CD14-positive monocyte (primary cell): ENCODE measurements around the gene NATD1. TPM values are rescaled to one million over a fixed set of nuclear protein-coding genes. Genes with fewer than 3 reads are reported as not detected.

Experiments
- DNase-seq, 3 donors: peaks; one replicate each; pipeline ENCODE4 v3.0.0-alpha.2; 2011 to 2022
- H2AFZ ChIP-seq: 2 replicates; pipeline ENCODE4 v1.6.0; 2012; ENCODE audit warnings: mild to moderate bottlenecking, low read depth, low read length, inconsistent platforms; ENCODE audit not compliant: insufficient read depth, poor library complexity, severe bottlenecking
- H3K27ac ChIP-seq, 2 donors: 1 replicate in 1 of 2; 2 replicates in 1 of 2; pipeline ENCODE4 v1.5.1; 2012 to 2013; ENCODE audit warnings: low read length in 2 of 2, control low read depth in 1 of 2, inconsistent platforms in 1 of 2, low read depth in 1 of 2, mild to moderate bottlenecking in 1 of 2
- H3K27me3 ChIP-seq, 2 donors: one replicate each; pipeline versions ENCODE4 v1.6.0 to v1.6.1; 2011 to 2013; ENCODE audit warnings: low read length in 2 of 2; ENCODE audit not compliant: control insufficient read depth in 2 of 2, insufficient read depth in 2 of 2
- H3K36me3 ChIP-seq, 2 donors: replicated peaks in 1 of 2; 1 replicate in 1 of 2; 2 replicates in 1 of 2; pipeline versions ENCODE4 v1.5.1 to v1.6.1; 2012 to 2013; ENCODE audit warnings: low read length in 2 of 2, control low read depth in 1 of 2, inconsistent platforms in 1 of 2, mild to moderate bottlenecking in 1 of 2; ENCODE audit not compliant: insufficient read depth in 2 of 2, control insufficient read depth in 1 of 2
- H3K4me1 ChIP-seq, 2 donors: 1 replicate in 1 of 2; 2 replicates in 1 of 2; pipeline versions ENCODE4 v1.5.1 to v1.6.1; 2012 to 2013; ENCODE audit warnings: low read length in 2 of 2, control low read depth in 1 of 2, inconsistent platforms in 1 of 2, mild to moderate bottlenecking in 1 of 2, moderate library complexity in 1 of 2; ENCODE audit not compliant: insufficient read depth in 2 of 2, control insufficient read depth in 1 of 2
- H3K4me2 ChIP-seq: replicated peaks from 2 replicates; pipeline ENCODE3; 2012; ENCODE audit warnings: low read length, moderate library complexity, mild to moderate bottlenecking; ENCODE audit not compliant: poor library complexity, severe bottlenecking; ENCODE audit errors: extremely low read depth
- H3K4me3 ChIP-seq, 3 experiments: fragments of 200-600 bp in 1 of 3; sonication (generic) in 1 of 3; replicated peaks in 1 of 3; 1 replicate in 2 of 3; 2 replicates in 1 of 3; pipeline ENCODE4 v1.5.1; 2011 to 2013; ENCODE audit warnings: low read length in 3 of 3, mild to moderate bottlenecking in 3 of 3, control low read depth in 2 of 3, low read depth in 2 of 3, inconsistent platforms in 1 of 3, moderate library complexity in 1 of 3
- H3K79me2 ChIP-seq: 2 replicates; pipeline ENCODE4 v1.6.0; 2012; ENCODE audit warnings: mild to moderate bottlenecking, control low read depth, inconsistent platforms, low read length, moderate library complexity; ENCODE audit not compliant: insufficient read depth
- H3K9ac ChIP-seq: 2 replicates; pipeline ENCODE4 v1.6.0; 2017; ENCODE audit warnings: low read length, mild to moderate bottlenecking; ENCODE audit not compliant: insufficient read depth, poor library complexity, severe bottlenecking
- H3K9me3 ChIP-seq, 2 donors: replicated peaks in 1 of 2; 1 replicate in 1 of 2; 2 replicates in 1 of 2; pipeline versions ENCODE4 v1.5.1 to v1.6.1; 2012 to 2013; ENCODE audit warnings: low read length in 2 of 2, control low read depth in 1 of 2; ENCODE audit not compliant: control insufficient read depth in 1 of 2, insufficient read depth in 1 of 2
- H4K20me1 ChIP-seq: 2 replicates; pipeline ENCODE4 v1.6.0; 2012; ENCODE audit warnings: mild to moderate bottlenecking, low read length, control low read depth, moderate library complexity; ENCODE audit not compliant: insufficient read depth
- H3K27ac Mint-ChIP-seq, 7 donors: one replicate each; pipeline ENCODE4 v1.8.0; 2020; ENCODE audit warnings: mild to moderate bottlenecking in 7 of 7, mixed read lengths in 7 of 7, moderate library complexity in 6 of 7, inconsistent platforms in 2 of 7
- H3K27me3 Mint-ChIP-seq, 3 donors: one replicate each; pipeline ENCODE4 v1.8.0; 2021 to 2022; ENCODE audit warnings: low read depth in 3 of 3, mild to moderate bottlenecking in 3 of 3, mixed read lengths in 3 of 3, moderate library complexity in 3 of 3, inconsistent platforms in 1 of 3
- H3K36me3 Mint-ChIP-seq, 2 donors: one replicate each; pipeline ENCODE4 v1.8.0; 2020; ENCODE audit warnings: mixed read lengths in 2 of 2, inconsistent platforms in 1 of 2, mild to moderate bottlenecking in 1 of 2
- H3K4me1 Mint-ChIP-seq: one replicate; pipeline ENCODE4 v1.8.0; 2020; ENCODE audit warnings: mild to moderate bottlenecking, mixed read lengths
- H3K4me3 Mint-ChIP-seq, 2 donors: one replicate each; pipeline ENCODE4 v1.8.0; 2020; ENCODE audit warnings: mild to moderate bottlenecking in 2 of 2, mixed read lengths in 2 of 2, moderate library complexity in 1 of 2
- H3K9me3 Mint-ChIP-seq, 7 donors: one replicate each; pipeline ENCODE4 v1.8.0; 2020 to 2022; ENCODE audit warnings: mixed read lengths in 7 of 7, mild to moderate bottlenecking in 6 of 7, moderate library complexity in 6 of 7, inconsistent platforms in 2 of 7
- CTCF ChIP-seq: fragments of 200-600 bp; IDR thresholded peaks from one replicate; pipeline ENCODE4 v1.8.0; 2022; ENCODE audit warnings: antibody characterized with exemption, mild to moderate bottlenecking
- WGBS: methylation state at CpG from one replicate; pipeline ENCODE4 v1.1.5; 2013; ENCODE audit warnings: missing lambda C conversion rate; ENCODE audit not compliant: insufficient coverage; 5-methylcytosine and 5-hydroxymethylcytosine counted together
- intact Hi-C, 2 donors: fragments of 100-400 bp; cut with micrococcal nuclease; formaldehyde crosslinking; loops; one replicate each; pipeline versions ENCODE4 v1.15.0 to v1.15.1; 2023
- polyA plus RNA-seq, 3 donors: library from polyadenylated mRNA; depleted of rRNA in 1 of 3; unstranded in 2 of 3; stranded (reverse) in 1 of 3; fragments of 300-500 nt in 2 of 3; fragments of >200 nt in 1 of 3; fragmentation: Illumina TruSeq in 2 of 3; gene quantifications; 1 replicate in 2 of 3; 2 replicates in 1 of 3; pipeline ENCODE4 v1.2.3, GENCODE V29; 2012 to 2021

Gene NATD1
- polyA plus RNA-seq, 3 donors = 3.0 to 13.6 (median 3.8) TPM

DNA sequence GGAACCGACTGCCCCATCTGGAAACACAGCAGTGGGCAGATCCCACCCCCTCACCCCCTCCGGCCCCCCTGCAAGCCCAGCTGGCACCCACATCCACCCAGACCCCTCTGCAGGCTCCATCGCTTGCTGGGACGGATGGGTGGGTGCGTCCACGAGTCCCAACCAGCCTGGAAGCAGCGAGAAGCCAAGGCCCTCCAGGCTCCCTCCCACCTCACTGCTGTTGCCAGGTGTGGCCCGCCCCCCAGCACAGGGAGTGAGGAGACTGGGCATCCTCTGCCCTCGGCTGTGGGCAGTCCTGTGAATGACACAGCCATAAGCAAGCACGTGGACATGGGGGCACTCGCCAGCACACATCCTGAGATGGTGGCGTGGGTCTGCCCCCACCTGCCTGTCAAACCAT is 50.7 kb downstream of the NATD1 start:
- Histone ChIP-seq H3K36me3 (peaks cover 35 to 84% of the 10 kb centered on the region in 2 donors), H3K9ac (no peak overlapping the region), H3K4me3 (no peak overlapping the region), H3K4me2 (no peak overlapping the region), H3K27ac (peak overlapping the region in 1 of 2 donors; percentile 49), H3K27me3 (no peaks in the 10 kb centered on the region), H3K4me1 (no peaks in the 10 kb centered on the region), H3K79me2 (peaks cover 100% of the 10 kb centered on the region), H4K20me1 (peaks cover 100% of the 10 kb centered on the region), H3K9me3 (no peaks in the 10 kb centered on the region), H2AFZ (no peak overlapping the region)
- Mint-ChIP-seq H3K9me3 (no peaks in the 10 kb centered on the region), H3K4me3 (no peak overlapping the region), H3K36me3 (peaks cover 27 to 81% of the 10 kb centered on the region in 2 donors), H3K4me1 (peaks cover 19% of the 10 kb centered on the region), H3K27me3 (peaks cover 0 to 2% (median 0%) of the 10 kb centered on the region in 3 donors), H3K27ac (peak overlapping the region in 2 of 7 donors; percentile 8 to 88)
- DNase-seq = no peak
- 80% methylated on average over 7 of the region's 12 CpGs for whole genome bisulfite sequencing
- intact Hi-C loops = no loop called here
- TF ChIP-seq CTCF = no peak

- Histone ChIP-seq H3K9ac (no peak overlapping the region), H3K36me3 (peaks cover 38 to 84% of the 10 kb centered on the region in 2 donors), H3K79me2 (peaks cover 95% of the 10 kb centered on the region), H3K4me3 (no peak overlapping the region), H3K4me1 (no peaks in the 10 kb centered on the region), H3K27ac (peak overlapping the region in 1 of 2 donors; percentile 49), H3K27me3 (no peaks in the 10 kb centered on the region), H3K4me2 (no peak overlapping the region), H3K9me3 (no peaks in the 10 kb centered on the region), H4K20me1 (peaks cover 100% of the 10 kb centered on the region), H2AFZ (no peak overlapping the region)
- WGBS = 88% methylated on average over 9 of the region's 11 CpGs
- Mint-ChIP-seq H3K4me1 (peaks cover 19% of the 10 kb centered on the region), H3K27ac (peak overlapping the region in 2 of 7 donors; percentile 8 to 88), H3K36me3 (peaks cover 32 to 81% of the 10 kb centered on the region in 2 donors), H3K27me3 (peaks cover 0 to 2% (median 0%) of the 10 kb centered on the region in 3 donors), H3K4me3 (no peak overlapping the region), H3K9me3 (no peaks in the 10 kb centered on the region)
- no peak for TF ChIP-seq CTCF
- DNase-seq = no peak
- intact Hi-C loops = no loop called here
Observed at GRCh38 chr17:21201874-21202273, 51.3 kb downstream of the NATD1 start.
